NB4 (cell line): Measurements from ENCODE around the gene KCTD1.

ENCODE experiments used
- POLR2A ChIP-seq: IDR thresholded peaks from 2 replicates; pipeline ENCODE4 v1.6.1; 2011; ENCODE audit warnings: mild to moderate bottlenecking; ENCODE audit not compliant: insufficient read length; ENCODE audit errors: extremely low read depth
- TF ChIP-seq, protein P1 (sequence below): IDR thresholded peaks from one replicate; pipeline ENCODE4 v1.5.1; 2012; ENCODE audit warnings: low read depth, low read length

DNA sequence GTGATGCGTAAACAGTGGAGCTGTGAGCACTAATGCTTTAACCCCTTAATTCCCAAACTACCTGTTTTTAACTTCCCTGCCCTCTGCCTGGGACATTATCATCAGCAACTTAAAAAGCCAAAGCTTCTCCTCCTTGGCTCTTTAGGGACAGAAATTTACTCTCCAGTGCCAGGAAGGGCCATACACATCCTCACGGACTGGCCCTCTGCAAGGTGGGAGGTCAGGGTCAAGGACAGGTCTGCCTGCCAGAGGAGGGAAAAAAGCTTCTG, 21.5 kb downstream of the KCTD1 start:
- TF ChIP-seq, protein P1, sequence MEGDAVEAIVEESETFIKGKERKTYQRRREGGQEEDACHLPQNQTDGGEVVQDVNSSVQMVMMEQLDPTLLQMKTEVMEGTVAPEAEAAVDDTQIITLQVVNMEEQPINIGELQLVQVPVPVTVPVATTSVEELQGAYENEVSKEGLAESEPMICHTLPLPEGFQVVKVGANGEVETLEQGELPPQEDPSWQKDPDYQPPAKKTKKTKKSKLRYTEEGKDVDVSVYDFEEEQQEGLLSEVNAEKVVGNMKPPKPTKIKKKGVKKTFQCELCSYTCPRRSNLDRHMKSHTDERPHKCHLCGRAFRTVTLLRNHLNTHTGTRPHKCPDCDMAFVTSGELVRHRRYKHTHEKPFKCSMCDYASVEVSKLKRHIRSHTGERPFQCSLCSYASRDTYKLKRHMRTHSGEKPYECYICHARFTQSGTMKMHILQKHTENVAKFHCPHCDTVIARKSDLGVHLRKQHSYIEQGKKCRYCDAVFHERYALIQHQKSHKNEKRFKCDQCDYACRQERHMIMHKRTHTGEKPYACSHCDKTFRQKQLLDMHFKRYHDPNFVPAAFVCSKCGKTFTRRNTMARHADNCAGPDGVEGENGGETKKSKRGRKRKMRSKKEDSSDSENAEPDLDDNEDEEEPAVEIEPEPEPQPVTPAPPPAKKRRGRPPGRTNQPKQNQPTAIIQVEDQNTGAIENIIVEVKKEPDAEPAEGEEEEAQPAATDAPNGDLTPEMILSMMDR = no peak
- no peak for TF ChIP-seq POLR2A
